Activated T-helper 1 cell treated with Interleukin-2 at 50 U/mL for 16 hours (primary cell): ENCODE data around the gene ASAP2.

Experiments
- DNase-seq: peaks from one replicate; pipeline ENCODE4 v3.0.0-alpha.2; 2020; ENCODE audit warnings: low read depth

The ASAP2 gene

DNA sequence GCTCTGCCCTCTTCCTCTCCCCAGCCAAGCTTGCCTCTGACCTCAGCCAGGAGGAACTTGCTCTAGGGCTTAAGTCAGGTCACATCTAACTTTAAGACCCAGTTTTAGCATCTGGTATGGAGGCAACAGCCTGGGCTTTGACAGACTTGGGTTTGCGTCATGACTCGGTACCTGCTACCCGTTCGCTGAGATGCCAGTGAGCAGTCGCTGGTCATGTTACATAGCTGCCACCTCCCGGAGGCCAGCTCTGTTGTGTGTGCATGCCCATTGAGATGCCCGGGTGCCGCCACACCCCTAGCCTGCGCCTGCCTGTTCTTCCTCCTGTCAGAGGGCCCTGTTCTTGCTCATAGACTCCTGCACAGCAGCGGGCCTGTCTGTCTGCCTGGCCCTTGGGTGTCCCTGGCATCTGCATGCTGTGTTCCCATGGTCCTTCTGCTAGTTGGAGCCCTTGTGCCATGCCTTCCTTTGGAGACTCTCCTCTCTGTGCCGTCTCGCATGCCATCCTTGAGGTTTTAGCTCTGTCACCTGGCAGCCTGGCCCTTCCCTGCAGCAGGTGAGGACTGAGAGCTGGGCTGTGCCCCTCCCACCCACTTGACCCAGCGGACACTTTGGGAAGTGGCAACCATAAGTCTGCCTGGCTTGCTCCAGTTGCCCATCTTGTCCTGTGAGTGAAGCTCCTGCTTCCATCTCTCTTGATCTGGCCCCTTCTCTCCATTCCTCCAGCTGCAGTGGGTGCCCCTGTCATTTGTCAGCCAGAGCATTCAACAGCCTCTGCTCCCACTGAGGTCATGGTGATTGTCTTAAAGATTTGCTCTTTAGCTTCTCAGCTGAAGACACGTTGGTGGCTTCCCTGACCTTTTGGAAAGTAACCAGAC lies 24.9 kb downstream of the ASAP2 start:
- no peak for DNase-seq

DNA sequence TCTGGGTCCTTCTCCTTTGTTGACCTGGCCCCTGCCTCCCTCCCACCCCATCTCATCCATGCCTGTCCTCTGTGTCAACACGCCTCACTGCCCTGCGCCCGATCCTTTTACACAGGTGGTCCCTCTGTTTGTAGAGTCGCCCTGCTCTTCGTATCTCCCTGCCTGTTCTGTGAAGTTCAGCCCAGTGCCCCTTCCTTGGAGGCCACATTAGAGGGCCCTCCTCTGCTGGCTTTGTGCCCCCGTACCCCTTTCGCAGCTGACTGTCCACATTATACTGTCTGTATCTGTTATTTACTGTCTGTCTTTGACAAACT lies 25.5 kb downstream of the ASAP2 start:
- no peak for DNase-seq

DNA sequence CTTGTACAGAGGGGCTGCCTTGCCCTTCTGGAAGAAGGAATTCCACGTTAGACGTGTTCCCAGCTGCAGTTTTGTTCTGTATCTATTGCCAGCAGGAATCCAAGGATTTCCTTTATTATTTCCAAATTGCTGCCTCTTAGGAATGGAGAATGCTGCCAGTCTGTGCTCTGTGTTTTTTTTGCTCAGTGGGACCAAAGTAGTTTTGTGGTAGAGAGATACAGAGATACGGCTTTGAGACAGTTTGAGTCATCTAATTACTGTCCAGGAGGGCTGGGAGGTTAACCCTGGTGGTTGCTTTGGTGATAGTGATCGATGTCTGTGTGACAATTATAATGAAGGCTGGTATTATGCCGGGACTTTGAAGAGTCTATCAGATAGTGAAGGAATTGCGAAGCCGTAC lies 26.3 kb downstream of the ASAP2 start:
- DNase-seq: no peak

DNA sequence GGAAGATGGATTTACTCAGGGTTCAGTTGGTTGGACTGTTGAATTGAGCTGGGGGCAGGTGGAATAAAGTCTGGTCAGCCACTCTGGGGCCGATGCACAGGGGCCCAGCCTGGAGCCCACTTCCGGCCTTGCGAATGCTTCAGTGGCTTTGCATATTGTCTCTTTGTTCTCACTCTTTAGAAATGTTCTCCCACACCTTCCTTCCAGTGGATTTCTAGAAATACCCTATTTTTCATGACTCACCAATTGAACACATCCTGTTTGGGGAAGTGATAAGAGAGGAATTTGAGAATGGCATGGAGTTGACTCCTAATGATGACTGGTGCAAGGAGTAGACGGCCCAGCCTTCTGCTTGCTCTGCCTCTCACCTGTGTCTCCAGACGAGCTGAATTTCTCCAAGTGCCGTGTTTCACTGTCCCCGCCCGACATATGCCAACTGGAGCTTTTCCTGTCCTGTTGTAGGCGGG lies 28.1 kb downstream of the ASAP2 start:
- no peak for DNase-seq

DNA sequence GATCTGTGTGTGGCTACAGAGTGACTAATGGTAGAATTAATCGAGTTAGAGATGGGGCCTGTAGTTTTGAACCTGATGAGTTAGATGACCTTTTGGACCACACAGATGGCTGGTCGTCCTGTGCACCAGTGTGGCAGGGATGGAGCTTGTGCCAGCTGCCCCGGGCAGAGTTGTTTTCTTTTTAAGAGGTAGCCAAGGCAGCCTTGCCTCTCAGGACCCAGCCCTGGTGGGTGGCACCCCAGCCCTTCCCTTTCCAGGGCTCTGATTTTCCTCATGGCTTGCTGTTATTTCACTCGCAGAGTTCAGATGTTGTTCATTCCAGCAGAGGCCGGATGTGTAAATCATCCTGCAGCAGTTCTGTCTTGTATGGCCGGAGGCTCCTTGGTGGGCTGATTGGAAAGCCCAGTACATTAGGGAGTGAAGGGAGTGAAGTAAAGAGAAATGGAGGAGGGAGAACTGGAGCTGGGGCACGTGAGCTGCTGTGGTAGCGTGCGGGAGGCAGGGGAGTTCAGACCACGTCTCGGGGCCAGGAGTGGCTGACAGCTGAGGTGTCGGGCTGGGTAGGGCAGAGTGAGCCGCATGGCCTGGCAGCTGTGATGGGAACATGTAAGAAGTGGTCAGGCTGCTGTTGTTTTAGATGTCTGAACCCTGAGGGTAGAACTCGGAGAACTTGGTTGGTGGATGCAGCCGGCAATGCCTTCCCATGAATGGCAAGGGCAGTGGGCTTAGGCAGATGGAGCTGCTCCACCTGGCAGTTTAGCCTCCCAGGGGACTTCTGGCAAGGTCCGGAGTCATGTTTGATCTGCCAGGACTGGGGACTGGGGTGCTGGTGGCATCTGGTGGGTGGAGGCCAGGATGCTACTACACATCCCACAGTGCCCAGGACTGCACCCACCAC lies 28.8 kb downstream of the ASAP2 start:
- DNase-seq: no peak

DNA sequence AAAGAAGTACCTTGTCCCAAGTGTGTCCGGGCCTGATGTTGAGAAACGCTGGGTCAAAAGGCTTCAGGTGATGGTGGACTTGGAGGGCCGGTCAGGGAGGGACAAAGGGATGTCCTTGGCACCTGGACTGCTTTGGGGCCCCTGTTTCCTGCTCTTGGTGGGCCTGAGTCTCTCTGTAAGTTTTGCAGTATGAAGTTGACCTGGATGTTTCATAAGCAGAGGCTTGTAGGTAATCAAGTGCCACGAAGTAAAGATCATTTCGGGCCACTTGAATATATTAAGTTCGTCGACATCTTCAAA lies 29.4 kb downstream of the ASAP2 start:
- no peak for DNase-seq

DNA sequence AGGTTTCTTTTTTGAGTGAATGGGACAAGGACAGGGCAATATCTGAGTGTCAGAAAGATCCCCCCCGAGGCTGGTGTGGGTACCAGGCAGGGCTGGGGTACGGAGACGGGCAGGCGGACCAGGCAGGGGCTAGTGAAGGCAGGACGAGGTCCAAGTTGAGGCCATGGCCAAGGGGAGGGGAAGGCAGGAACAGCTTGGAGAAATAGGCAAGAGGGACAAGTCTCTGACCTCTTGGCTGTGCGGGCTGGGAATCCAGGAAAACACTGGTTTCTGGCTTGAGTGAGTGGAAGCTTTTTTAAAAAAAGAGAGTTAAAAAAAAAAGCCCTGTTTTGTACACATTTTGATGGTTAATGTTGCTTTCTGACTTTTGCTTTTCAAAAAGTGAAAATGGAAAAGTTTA lies 30.3 kb downstream of the ASAP2 start:
- DNase-seq: no peak

DNA sequence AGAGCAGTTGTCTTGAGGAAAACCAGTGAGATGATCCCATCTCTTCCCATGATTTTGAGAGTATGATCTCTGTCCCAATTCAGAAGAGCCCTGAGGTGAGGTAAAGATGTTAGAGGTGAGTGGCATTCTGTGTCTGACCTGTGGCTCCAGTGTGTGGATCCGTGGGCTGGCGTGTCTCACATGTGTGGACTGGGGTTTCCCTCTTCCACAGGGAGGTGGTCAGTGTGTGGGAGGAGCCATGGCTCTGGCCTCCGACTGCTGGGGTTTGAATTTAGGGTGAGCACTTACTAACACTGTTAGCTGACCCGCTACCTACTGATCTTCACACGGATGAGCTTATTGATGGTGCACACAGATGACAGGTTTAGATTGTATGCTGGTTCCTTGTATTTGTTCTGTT lies 31.2 kb downstream of the ASAP2 start:
- DNase-seq: no peak

DNA sequence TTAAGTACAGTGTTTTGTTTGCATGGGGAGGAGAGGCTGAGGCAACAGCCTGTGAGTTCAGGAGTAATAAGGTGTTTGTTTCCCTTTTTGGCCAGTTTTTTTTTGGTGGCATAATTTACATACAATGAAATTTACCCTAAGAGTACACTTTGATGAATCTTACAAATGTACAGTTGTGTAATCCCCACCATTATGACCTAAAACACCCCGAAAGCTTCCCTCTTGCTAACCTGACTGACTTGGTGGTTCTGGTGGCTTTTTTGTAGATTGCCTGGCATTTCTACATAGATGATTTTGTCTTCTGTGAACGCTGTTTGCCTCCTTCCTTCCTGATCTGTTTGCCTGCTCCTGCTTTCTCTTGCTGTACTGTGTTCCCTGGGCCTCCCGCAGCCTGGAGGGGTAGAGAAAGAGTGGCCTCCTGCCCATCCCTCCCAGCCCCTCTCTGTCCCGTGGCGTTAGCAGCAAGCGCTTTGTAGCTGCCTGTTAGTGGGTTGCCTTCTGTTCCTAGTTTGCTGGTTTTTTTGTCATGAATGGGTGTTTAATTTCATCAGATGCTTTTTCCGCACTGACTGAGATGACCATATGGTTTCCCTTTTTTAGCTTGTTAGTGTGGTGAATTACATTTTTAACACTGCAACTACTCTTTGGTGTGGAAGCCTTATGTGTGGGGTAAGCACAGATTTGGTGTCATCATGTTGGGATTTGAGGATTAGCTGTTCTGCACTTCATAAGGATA lies 32.1 kb downstream of the ASAP2 start:
- DNase-seq: no peak

DNA sequence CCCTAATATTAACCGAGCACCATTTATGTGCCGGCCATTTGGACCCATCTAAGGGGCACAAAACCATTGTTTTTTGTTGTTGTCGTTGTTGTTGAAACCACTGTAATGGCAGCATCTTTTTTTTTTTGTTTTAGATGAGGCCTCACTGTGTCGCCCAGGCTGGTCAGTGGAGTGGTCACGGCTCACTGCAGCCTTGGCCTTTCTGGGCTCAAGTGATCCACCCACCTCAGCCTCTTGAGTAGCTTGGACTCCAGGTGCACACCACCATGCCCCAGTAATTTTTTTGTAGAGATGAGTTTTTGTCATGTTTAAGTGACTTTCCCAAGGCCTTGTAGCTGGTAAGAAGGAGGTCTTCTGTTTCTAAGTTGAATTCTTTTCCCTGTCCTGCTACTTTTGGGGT lies 33.0 kb downstream of the ASAP2 start:
- no peak for DNase-seq

DNA sequence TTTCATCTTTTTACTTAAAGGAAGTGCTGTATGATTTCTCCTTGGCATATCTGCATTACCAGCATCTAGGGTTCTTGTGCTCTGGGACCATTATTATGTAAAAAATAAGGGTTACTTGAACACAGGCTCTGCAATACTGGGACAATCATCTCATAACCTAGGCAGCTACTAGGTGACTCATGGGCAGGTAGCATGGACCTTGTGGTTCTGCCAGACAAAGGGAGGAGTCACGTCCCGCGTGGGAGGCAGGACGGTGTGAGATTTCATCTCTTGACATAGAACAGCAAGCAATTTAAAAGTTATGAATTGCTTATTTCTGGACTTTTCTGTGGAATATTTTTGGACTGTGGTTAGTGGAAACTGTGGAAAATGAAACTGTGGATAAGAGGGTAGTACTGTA lies 34.1 kb downstream of the ASAP2 start:
- DNase-seq: no peak

DNA sequence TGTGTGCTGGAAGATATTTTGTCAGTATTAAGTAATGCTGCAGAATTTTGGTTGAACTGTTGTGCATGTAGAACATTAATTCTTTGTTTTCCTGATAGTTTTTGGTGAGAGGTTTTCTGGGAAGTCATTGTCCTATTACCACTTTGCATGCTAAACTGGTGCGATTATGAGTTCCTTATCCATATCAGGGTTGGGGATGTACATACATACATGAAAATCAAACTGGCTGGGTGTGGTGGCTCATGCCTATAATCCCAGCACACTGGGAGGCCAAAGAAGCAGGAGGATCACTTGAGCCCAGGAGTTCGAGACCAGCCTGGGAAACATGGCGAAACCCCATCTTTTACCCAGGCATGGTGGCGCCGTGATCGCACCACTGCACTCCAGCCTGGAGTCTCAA lies 34.6 kb downstream of the ASAP2 start:
- DNase-seq: no peak

DNA sequence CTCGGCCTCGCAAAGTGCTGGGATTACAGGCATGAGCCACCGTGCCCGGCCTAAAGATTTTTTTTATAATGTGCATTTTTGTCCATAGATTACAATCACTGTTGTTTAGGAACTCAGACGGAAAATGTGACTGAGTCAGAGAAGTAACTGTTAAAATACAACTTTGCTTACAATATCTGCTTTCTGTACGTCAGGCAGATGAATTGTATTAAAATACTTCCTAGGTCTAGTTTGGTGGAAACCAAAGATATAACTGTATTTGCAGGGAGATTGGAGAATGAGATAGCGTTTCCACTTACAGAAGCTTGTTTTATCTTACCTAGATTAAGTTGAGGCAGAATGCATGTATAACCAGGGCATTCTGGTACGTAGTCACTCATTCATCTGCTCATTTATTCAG lies 36.7 kb downstream of the ASAP2 start:
- no peak for DNase-seq

DNA sequence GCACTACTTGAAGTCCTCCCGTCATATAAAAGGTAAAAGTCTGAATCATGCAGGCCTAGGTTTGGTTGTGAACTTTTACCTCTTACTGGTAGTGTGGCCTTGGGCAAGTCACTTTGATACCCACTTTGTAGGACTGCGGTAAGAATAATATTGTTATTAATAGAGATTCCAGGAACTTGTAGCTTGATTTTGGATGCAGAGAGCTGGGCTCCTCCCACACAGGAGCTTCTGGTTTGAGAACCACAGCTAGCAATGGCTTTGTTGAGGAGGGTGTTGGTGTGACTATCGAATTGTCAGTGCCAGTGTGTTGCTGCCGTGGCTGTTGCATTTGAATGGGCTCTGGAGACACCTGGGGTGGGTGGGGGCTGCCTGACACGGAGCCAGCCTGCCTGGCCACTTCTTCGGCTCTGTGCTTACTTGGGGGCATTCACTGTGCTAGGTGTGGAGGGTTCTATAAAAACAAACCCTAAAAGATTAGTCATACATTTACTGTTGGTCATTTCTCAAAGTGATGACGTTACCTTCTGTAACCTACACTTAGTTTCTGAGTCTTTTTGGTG lies 38.5 kb downstream of the ASAP2 start:
- no peak for DNase-seq

DNA sequence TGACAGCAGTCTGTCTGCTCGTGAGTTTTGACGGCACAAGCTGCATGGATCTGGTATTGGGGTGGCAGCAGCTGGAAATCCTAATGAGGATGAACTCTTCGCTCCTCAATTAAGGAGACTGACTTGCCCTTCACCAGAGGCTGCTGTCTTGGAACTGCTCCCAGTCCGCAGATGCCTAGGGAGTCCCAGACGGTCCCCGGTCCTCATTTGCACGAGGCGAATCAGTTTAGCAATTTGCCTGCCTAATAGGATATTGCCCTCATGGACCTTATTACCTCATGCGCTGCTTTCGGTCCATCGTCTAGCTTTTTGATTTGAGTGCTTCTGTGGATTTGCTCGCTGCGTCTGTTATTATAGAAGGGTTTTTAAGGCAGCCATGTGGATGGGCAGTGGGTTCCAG lies 40.6 kb downstream of the ASAP2 start:
- DNase-seq: no peak

DNA sequence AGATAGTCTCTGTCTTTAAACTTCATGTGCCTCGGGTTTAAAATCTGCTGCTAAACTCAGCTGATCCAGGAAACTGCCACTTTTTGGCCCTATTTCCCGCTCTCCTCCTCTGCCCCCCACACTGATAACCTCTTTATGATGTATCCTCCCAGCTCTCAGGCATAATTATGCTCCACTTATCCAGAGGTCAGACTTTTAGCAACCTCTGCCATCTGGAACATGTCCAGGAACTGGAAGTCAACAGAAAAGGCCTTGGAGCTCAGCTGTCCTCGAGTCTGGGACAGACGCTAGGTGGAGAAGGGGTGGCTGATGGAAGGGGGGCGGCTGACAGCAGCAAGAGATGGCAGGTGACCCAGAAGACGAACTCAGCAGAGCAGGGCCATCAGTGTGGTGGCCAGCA lies 41.2 kb downstream of the ASAP2 start:
- DNase-seq: no peak

DNA sequence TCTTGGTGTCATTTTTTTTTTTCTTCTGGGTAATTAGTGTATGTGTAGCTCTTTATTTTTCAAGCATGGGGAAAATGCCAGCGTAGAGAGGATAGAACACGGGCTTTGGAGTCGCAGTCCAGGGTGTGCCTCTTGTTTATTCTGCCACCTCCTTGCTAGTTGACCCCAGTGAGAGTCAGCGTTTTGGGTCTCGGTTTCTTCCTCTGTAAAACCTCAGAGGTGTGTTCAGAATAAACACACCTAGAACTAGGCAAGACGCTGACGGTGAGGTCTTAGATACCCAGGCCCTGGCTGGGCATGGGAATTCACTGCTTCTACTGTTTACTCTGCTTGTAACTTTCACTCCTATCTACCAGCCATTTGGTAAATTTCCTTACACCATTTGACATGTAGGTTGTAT lies 41.8 kb downstream of the ASAP2 start:
- no peak for DNase-seq

DNA sequence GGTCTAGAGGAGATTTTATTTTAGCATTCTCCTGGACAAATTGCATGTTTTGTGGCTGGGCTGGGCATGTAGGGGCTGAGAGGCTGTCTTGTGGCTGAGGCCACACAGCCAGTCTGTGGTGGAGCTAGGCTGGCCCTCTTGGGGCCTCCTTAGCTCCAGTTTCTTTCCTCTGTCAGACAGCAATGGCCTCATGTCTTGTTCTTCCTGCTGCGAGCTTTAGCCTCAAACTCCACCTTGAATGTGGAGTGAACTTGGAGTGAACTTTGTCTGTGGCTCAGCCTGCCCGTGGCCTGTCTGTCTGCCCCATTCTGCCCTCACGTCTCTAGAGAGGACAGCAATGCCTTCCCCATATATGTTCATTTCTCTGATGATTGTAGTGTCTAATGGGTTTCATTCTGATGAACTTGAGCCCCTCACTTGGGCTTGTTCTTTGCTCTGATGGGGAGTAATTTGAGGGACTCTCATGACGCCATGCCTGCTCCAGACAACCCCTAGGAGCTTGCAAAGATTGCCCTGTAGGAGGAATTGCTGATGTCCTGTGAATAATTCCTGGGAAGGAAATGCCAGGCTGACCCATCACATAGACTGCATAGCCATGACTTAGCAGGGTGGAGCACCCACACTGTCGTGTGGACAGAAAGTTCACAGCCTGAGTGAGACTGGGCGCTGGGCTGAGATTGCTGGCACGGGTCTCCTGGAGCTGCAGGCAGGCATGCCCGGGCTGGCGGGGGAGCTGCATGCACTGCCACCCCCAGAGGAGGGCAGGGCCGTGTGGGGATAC lies 42.6 kb downstream of the ASAP2 start:
- no peak for DNase-seq

DNA sequence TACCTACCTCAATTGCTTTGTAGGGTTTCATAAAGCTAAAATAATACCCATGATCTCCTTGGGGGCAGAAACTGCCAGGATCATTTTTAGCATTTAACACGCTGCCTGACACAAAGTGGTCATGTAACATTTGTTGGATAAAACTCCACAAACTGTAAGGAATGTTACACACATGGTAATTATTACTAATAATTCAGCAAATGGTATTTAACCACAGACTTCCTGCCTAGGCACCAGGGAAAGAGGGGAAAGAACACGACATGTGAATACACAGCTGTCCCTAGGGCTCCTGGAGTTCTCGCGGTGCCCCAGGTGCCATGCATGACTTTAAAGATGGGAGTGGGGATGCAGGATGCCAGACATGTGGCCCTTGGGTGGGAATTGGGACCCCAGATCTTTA lies 43.5 kb downstream of the ASAP2 start:
- no peak for DNase-seq

DNA sequence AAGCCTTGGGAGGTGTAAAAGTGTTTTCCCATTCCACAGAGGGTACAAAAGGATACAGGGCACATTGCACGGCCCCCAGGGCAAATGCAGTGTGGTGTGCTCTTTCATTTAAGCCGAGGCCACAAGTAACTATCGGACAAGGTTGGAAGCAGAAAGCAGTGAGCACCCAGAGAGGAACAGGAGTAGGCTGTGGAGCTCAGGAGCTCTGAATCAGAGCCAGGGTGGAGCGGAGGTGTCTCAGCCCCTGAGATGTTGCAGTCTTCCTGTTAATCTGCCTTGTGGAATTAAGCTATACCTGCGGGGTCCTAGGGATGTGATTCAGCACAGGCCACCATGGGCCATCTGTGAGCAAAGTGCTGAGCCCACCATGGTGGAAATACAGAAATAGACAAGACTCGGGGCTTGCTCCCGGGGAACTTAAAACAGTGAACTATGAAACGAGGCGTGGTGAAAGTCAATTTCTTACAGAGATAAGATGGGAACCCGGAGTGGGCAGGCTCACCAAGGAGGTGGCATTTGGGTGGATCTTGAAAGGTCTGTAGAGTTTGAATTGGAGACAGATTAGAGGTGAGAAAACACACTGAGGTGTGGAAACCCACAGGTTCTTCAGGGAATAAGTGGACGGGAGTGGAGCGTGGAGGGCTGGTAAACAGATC lies 44.0 kb downstream of the ASAP2 start:
- no peak for DNase-seq
